ENCODE measurements around the gene IZUMO1. TPM values are rescaled to one million over a fixed set of nuclear protein-coding genes. Genes with fewer than 3 reads are reported as not detected.
A peak's percentile ranks its signal among the peaks of the same experiment; 100 is the strongest.

Gene IZUMO1
- total and polyA plus RNA-seq, 9 of the 15 experiments (the other 6 are each of a cell fraction or from before 2014, with no cell fraction given): 0.14 to 2.1 (median 0.73) TPM

GRCh38 chr19:48740164-48740972 is 6.3 kb downstream of the IZUMO1 start, which contains the start of gene RASIP1 (continued):
- peak; percentile 72 for TF ChIP-seq FOSL1 (tag; conservative IDR thresholded peaks at IDR 0.05)
- no peak for TF ChIP-seq SRSF7 (optimal IDR thresholded peaks at IDR 0.05; ENCODE audit: low read depth, low read length)
- no peak for TF ChIP-seq WHSC1 (IDR thresholded peaks at IDR 0.05; ENCODE audit: low read length)
- TF ChIP-seq ZNF444 (CRISPR knock-in tag; IDR thresholded peaks at IDR 0.05): no peak
- TF ChIP-seq ZFX (CRISPR knock-in tag; IDR thresholded peaks at IDR 0.05): peak; percentile 8; the same call in 1 of the 2 replicates
- TF ChIP-seq, protein P1, sequence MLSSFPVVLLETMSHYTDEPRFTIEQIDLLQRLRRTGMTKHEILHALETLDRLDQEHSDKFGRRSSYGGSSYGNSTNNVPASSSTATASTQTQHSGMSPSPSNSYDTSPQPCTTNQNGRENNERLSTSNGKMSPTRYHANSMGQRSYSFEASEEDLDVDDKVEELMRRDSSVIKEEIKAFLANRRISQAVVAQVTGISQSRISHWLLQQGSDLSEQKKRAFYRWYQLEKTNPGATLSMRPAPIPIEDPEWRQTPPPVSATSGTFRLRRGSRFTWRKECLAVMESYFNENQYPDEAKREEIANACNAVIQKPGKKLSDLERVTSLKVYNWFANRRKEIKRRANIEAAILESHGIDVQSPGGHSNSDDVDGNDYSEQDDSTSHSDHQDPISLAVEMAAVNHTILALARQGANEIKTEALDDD (IDR thresholded peaks at IDR 0.05): no peak
- TF ChIP-seq CBX1 (IDR thresholded peaks at IDR 0.05; ENCODE audit: low read depth): no peak
- no peak for TF ChIP-seq ZFPM2 (CRISPR knock-in tag; IDR thresholded peaks at IDR 0.05)
- no peak for TF ChIP-seq RBM22 (IDR thresholded peaks at IDR 0.05; ENCODE audit: low read depth, low read length, poor library complexity, severe bottlenecking)
- TF ChIP-seq ZC3H11A (IDR thresholded peaks at IDR 0.05; ENCODE audit: low read depth, low read length): no peak
- 0 out of 2 replicates have a peak, but pooled peaks have one; percentile 20 for TF ChIP-seq GABPB1 (CRISPR knock-in tag; IDR thresholded peaks at IDR 0.05)
- no peak for TF ChIP-seq ERF (CRISPR knock-in tag; IDR thresholded peaks at IDR 0.05)
- TF ChIP-seq MCM3 (IDR thresholded peaks at IDR 0.05): no peak
- TF ChIP-seq SFPQ (IDR thresholded peaks at IDR 0.05; ENCODE audit: low read depth, low read length): no peak
- peak; percentile 43 for TF ChIP-seq ZBTB7A (IDR thresholded peaks at IDR 0.05; ENCODE audit: borderline replicate concordance, control insufficient read depth, low read depth, low read length)
- no peak for TF ChIP-seq MIER1 (IDR thresholded peaks at IDR 0.05; ENCODE audit: low read depth)
- TF ChIP-seq MAZ (CRISPR knock-in tag; conservative IDR thresholded peaks at IDR 0.05 in 1 of 2, IDR thresholded peaks at IDR 0.05 in 1 of 2): 0 out of 4 replicates have a peak, but pooled peaks of 1 of the 2 experiments have one; percentile 9
- no peak for TF ChIP-seq FUS (optimal IDR thresholded peaks at IDR 0.05; ENCODE audit: low read depth, low read length)
- no peak for TF ChIP-seq EP400 (IDR thresholded peaks at IDR 0.05)
- 0 out of 2 replicates have a peak, but pooled peaks have one; percentile 31 for TF ChIP-seq JUN (IDR thresholded peaks at IDR 0.05; ENCODE audit: borderline replicate concordance, low read depth, low read length)
- no peak for TF ChIP-seq JUN (CRISPR knock-in tag; IDR thresholded peaks at IDR 0.05; ENCODE audit: borderline replicate concordance)
- no peak for TF ChIP-seq NR4A1 (CRISPR knock-in tag; IDR thresholded peaks at IDR 0.05)
- no peak for TF ChIP-seq NR4A1 (tag; IDR thresholded peaks at IDR 0.05)
- 0 out of 2 replicates have a peak, but pooled peaks have one; percentile 50 for TF ChIP-seq JUND (IDR thresholded peaks at IDR 0.05; ENCODE audit: borderline replicate concordance, low read depth, low read length)
- peak; percentile 63; the same call in 1 of the 3 replicates for TF ChIP-seq JUND (tag; IDR thresholded peaks at IDR 0.05; ENCODE audit: borderline replicate concordance, low read depth, low read length)
- TF ChIP-seq SREBF1 (IDR thresholded peaks at IDR 0.05; ENCODE audit: borderline replicate concordance, low read depth, low read length): no peak
- no peak for TF ChIP-seq ATF1 (CRISPR knock-in tag; IDR thresholded peaks at IDR 0.05)
- TF ChIP-seq ATF1 (tag; IDR thresholded peaks at IDR 0.05): no peak
